ENCODE results near the gene NOXO1. TPM values are rescaled to one million over a fixed set of nuclear protein-coding genes. Genes with fewer than 3 reads are reported as not detected.

The NOXO1 gene
- total RNA-seq, 3 donors from 2014 or later (not counting 1 experiment from before 2014, with no cell fraction given) = not detected

GRCh38 chr16:1950559-1950958 is 30.7 kb downstream of the NOXO1 start:
- Histone ChIP-seq H3K4me3 (ENCODE audit: low read length) (no peak overlapping the region), H3K27me3 (ENCODE audit: control insufficient read depth, insufficient read depth, low read length) (no peaks in the 10 kb centered on the region), H3K27ac (ENCODE audit: low read length) (no peak overlapping the region), H3K9me3 (ENCODE audit: control insufficient read depth, insufficient read depth, low read length) (no peaks in the 10 kb centered on the region), H3K36me3 (ENCODE audit: control insufficient read depth, insufficient read depth, low read length) (no peaks in the 10 kb centered on the region), H3K4me1 (ENCODE audit: control insufficient read depth, insufficient read depth, low read length) (no peaks in the 10 kb centered on the region)
- no peak overlapping the region for H3K27ac Mint-ChIP-seq
- no peaks in the 10 kb centered on the region for H3K36me3 Mint-ChIP-seq
- WGBS (ENCODE audit: insufficient coverage) = 92% methylated on average over 19 of the region's 19 CpGs
- ATAC-seq = no peak
- no peak overlapping the region for H3K4me3 Mint-ChIP-seq
- DNase-seq = no peak
- H3K4me1 Mint-ChIP-seq = no peaks in the 10 kb centered on the region
- H3K27me3 Mint-ChIP-seq (ENCODE audit: low read depth in 2 of 2) = peaks cover 0 to 3% of the 10 kb centered on the region in 2 donors
- intact Hi-C loops (cut with micrococcal nuclease) = no loop called here
- TF ChIP-seq CTCF (IDR thresholded peaks at IDR 0.05) = no peak
- H3K9me3 Mint-ChIP-seq = no peaks in the 10 kb centered on the region

- Histone ChIP-seq H3K36me3 (ENCODE audit: control insufficient read depth, insufficient read depth, low read length) (no peaks in the 10 kb centered on the region), H3K9me3 (ENCODE audit: control insufficient read depth, insufficient read depth, low read length) (no peaks in the 10 kb centered on the region), H3K27ac (ENCODE audit: low read length) (no peak overlapping the region), H3K4me3 (ENCODE audit: low read length) (no peak overlapping the region), H3K4me1 (ENCODE audit: control insufficient read depth, insufficient read depth, low read length) (no peaks in the 10 kb centered on the region), H3K27me3 (ENCODE audit: control insufficient read depth, insufficient read depth, low read length) (no peaks in the 10 kb centered on the region)
- H3K27ac Mint-ChIP-seq = no peak overlapping the region
- no peaks in the 10 kb centered on the region for H3K4me1 Mint-ChIP-seq
- H3K27me3 Mint-ChIP-seq (ENCODE audit: low read depth in 2 of 2) = peaks cover 0 to 3% of the 10 kb centered on the region in 2 donors
- TF ChIP-seq CTCF (IDR thresholded peaks at IDR 0.05) = no peak
- no peak for DNase-seq
- no peaks in the 10 kb centered on the region for H3K36me3 Mint-ChIP-seq
- ATAC-seq = no peak
- H3K9me3 Mint-ChIP-seq = no peaks in the 10 kb centered on the region
- 81% methylated on average over 7 of the region's 7 CpGs for WGBS (ENCODE audit: insufficient coverage)
- intact Hi-C loops (cut with micrococcal nuclease) = no loop called here
- H3K4me3 Mint-ChIP-seq = no peak overlapping the region
Observed at GRCh38 chr16:1950047-1950446, 31.2 kb downstream of the NOXO1 start.

- Histone ChIP-seq H3K9me3 (ENCODE audit: control insufficient read depth, insufficient read depth, low read length) (no peaks in the 10 kb centered on the region), H3K4me3 (ENCODE audit: low read length) (no peak overlapping the region), H3K4me1 (ENCODE audit: control insufficient read depth, insufficient read depth, low read length) (no peaks in the 10 kb centered on the region), H3K27me3 (ENCODE audit: control insufficient read depth, insufficient read depth, low read length) (no peaks in the 10 kb centered on the region), H3K36me3 (ENCODE audit: control insufficient read depth, insufficient read depth, low read length) (no peaks in the 10 kb centered on the region), H3K27ac (ENCODE audit: low read length) (no peak overlapping the region)
- Mint-ChIP-seq H3K9me3 (no peaks in the 10 kb centered on the region), H3K36me3 (no peaks in the 10 kb centered on the region), H3K4me3 (no peak overlapping the region), H3K27ac (no peak overlapping the region), H3K4me1 (peaks cover 1 to 2% of the 10 kb centered on the region in 2 donors), H3K27me3 (ENCODE audit: low read depth in 2 of 2) (peaks cover 0 to 3% of the 10 kb centered on the region in 2 donors)
- TF ChIP-seq CTCF (IDR thresholded peaks at IDR 0.05) = no peak
- DNase-seq (no peak), ATAC-seq (no peak)
- 91% methylated on average over 10 of the region's 11 CpGs for WGBS (ENCODE audit: insufficient coverage)
- intact Hi-C loops (cut with micrococcal nuclease) = no loop called here
Observed at GRCh38 chr16:1949507-1949906, 31.8 kb downstream of the NOXO1 start.

GRCh38 chr16:1947369-1947670 is 33.9 kb downstream of the NOXO1 start:
- no peak overlapping the region for H3K4me3 ChIP-seq (ENCODE audit: low read length)
- no peak overlapping the region for H3K27ac ChIP-seq (ENCODE audit: low read length)
- DNase-seq = no peak
- H3K4me3 Mint-ChIP-seq = no peak overlapping the region
- no peaks in the 10 kb centered on the region for H3K36me3 ChIP-seq (ENCODE audit: control insufficient read depth, insufficient read depth, low read length)
- no peaks in the 10 kb centered on the region for H3K9me3 ChIP-seq (ENCODE audit: control insufficient read depth, insufficient read depth, low read length)
- H3K27me3 Mint-ChIP-seq (ENCODE audit: low read depth in 2 of 2) = no peaks in the 10 kb centered on the region
- no peak for ATAC-seq
- peaks cover 10% of the 10 kb centered on the region for H3K4me1 ChIP-seq (ENCODE audit: control insufficient read depth, insufficient read depth, low read length)
- 93% methylated on average over 9 of the region's 9 CpGs for WGBS (ENCODE audit: insufficient coverage)
- H3K27me3 ChIP-seq (ENCODE audit: control insufficient read depth, insufficient read depth, low read length) = no peaks in the 10 kb centered on the region
- no peak overlapping the region for H3K27ac Mint-ChIP-seq
- no peak for TF ChIP-seq CTCF (IDR thresholded peaks at IDR 0.05)
- no peaks in the 10 kb centered on the region for H3K36me3 Mint-ChIP-seq
- intact Hi-C loops (cut with micrococcal nuclease) = no loop called here
- no peaks in the 10 kb centered on the region for H3K9me3 Mint-ChIP-seq
- peaks cover 6 to 16% of the 10 kb centered on the region in 2 donors for H3K4me1 Mint-ChIP-seq

Data from natural killer cell (primary cell).